SKM-1 treated with dmso at 0.1 percent for 144 hours (cell line): ENCODE data around the gene PJVK.
"Not testable (repeated sequence)": the region's sequence is repeated elsewhere in the genome, so short reads cannot be mapped to it uniquely, and the experiment has no call there.

ENCODE experiments used
- DNase-seq: peaks from one replicate; lab custom pipeline; 2025; ENCODE audit not compliant: unreplicated experiment; lab: John Stamatoyannopoulos, UW

Gene PJVK

DNA sequence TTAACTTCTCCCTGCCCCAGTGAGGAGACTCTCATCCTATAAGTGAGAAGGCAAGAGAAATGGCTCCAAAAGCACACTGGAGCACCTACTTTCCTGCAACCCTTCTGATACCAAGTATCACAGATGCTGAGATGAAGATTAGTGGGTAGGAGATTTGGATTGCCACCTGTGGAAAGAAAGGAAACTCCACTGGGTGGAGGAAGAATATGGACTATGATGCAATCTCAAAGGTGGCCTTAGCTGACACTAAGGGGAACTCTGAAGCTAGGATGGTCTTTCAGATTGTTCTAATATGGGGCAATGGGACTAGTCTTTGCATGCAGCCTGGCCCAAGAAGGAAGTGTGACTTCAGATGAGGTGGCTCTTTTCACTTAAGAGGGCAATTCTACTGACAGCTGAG lies 21.8 kb upstream of the PJVK start:
- DNase-seq, result no peak

DNA sequence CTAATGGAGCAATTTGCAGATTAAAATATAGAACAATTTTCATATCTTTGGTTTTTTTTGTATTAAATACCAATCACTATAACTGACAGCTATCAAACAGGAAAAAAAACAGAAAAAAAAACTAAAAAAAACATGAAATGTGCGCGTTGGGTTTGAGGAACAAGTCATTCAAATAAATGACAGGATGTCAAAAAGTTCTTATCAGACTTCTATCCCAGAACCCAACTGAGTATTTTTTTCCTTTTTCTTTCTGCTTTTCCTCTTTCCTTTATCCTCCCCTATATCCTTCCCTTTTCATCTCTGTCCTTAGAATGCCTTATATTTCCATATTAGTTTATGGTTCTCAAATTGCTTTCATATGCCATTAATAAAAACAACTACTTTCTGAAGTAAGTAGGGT lies 14.5 kb upstream of the PJVK start:
- no peak for DNase-seq

GRCh38 chr2:178441426-178441825 lies 9.8 kb upstream of the PJVK start:
- DNase-seq, result no peak

GRCh38 chr2:178448968-178449661 lies 2.1 kb upstream of the PJVK start:
- DNase-seq, result no peak

GRCh38 chr2:178449700-178450523 lies 1.3 kb upstream of the PJVK start:
- DNase-seq, result peak; percentile 5

DNA sequence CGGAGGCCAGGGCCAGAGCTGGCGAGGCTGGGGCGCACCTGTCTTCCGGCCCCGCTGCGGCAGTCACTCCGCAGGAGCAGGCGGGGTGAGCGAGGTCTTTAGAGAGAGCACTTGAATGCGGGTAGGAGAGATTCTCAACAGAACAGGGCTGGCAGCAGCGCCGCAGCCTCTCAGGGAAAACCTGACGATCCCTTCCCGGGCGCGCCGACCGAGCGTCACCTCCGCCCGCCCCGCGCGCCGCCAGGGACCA lies 729 bp upstream of the PJVK start:
- DNase-seq, result no peak

DNA sequence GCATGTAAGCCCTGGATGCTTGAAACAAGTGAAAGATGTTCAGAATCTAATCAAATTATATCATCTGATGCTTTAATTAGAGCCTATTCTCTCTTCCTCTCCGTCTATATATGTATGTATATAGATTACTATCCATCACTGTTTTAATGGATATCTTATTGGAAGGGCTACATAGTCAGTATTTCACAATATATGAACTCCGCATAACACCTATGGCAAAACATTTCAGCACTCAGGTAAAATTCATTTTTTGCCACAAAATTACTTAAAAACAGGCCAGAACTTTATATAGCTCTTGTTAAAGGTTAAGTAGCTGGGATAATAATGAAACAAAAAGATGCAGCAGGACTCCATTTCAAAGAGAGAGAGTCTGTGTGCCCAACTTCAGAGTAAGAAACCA lies 1.2 kb downstream of the PJVK start:
- DNase-seq, result no peak

GRCh38 chr2:178452870-178453269 lies 1.7 kb downstream of the PJVK start:
- no peak for DNase-seq

GRCh38 chr2:178455947-178456346 lies 4.8 kb downstream of the PJVK start:
- DNase-seq, result no peak

DNA sequence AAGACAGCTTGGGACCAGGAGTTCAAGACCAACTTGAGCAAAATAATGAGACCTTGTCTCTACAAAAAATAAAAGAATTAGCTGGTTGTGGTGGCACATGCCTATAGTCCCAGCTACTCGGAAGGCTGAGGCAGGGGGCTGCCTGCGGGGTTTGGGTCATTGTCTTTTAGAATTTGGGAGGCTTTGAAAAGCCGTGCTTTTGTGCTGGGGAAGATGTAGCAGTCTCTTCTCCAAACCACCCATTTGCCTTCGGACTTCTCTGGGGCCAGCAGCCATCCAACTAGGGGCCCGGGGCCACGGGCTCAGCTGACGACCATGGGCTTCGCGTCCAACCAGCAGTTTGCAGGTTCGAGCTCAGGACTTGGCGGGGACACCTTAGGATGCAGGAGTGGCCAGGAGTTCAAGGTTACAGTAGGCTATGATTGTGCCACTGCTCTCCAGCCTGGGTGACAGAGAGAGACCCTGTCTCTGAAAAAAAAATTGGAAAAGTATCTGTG lies 6.3 kb downstream of the PJVK start:
- DNase-seq, result no peak

DNA sequence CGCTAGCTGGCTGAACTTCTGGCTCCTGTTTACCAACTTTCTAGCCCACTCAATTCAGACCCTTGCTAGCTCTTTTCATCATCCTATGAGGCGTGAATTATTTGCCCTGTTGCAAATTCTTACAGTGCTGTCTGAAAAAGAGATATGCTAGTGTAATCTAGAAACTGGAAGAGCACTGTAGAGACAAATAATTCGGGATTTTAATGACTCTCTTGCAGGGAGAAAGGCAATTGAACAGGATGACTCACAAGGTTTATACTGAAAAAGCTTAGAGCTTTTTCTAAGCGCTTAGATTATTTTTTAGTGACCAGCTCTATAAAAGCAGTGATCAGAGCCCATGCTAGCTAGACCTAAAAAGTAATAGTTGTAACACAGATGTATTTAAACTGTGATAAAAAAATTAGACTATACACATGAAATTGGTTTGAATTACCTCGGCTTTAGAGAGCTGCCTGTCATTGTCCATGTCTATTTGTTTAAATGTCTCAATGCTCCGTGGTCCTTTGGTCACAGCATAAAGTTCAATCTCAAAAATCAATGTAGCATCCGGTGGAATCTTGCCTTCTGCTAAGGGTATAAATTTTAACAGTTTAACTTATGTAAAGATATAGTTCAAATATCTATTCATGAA lies 18.2 kb downstream of the PJVK start:
- no peak for DNase-seq

DNA sequence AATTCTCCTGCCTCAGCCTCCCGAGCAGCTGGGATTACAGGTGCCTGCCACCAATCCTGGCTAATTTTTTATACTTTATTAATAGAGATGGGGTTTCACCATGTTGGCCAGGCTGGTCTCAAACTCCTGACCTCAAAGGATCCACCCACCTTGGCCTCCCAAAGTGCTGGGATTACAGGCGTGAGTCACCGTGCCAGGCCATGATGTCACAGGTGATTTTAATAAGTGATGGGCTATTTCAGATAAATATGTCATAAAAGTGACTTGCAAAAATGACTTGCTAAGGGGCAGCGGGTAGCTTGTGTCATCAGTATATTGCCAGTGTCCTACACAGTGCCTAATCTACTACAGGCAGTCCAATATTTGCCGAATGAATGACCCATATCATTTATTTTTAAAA lies 20.1 kb downstream of the PJVK start:
- not testable (repeated sequence) for DNase-seq

DNA sequence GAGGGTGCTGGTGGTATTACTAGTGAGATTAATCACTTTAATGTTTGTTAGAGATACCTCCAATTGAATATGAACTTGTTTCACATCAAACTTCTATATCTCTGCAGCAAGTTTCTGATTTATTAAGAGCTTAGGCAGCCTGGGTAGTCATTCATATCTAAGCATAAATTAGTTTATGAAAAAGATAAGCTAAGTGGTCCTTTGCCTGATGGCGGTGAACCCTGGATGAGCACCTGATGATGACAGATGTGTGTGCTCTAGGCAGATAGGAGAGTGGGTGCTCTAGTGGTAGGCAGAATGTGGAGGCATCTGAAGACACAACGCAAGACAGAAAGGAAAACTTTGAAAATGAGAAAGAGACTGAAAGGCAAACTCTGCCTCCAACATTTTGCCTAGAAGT lies 22.2 kb downstream of the PJVK start:
- no peak for DNase-seq

GRCh38 chr2:178473931-178474330 lies 22.8 kb downstream of the PJVK start:
- no peak for DNase-seq

- no peak for DNase-seq
These were observed 23.4 kb downstream of the PJVK start for GRCh38 chr2:178474560-178474959.

GRCh38 chr2:178476477-178476876 lies 25.3 kb downstream of the PJVK start:
- no peak for DNase-seq

DNA sequence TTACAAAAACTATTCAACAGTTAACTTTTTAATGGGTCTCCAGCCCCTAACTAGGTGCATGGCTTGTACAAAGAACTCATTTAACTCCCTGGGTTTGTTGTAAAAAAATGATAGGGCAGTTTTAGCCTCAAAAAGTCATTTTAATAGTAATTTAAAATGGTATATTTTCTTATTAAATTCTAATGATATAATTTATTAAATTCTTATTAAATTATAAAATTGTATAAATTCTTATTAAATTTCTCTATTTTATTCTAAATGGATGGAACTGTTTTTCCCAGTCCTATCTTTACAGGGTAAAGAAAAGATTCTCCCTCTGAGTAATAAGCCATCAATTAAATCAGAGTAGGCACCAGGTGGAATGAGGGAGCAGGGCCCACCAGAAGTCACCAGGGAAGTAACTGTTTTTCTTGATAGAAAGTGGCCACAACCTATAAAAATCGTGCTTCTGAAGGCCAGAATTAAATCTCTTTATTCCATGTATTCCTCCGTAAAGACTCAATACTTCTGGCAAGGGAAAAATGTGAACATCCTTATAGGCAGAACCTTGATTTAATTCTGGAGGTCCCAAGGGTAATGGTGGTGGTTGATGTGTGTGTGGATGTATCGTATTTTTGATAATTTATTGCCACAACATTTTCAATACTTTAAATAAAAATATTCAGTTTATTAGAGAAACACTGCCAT lies 26.4 kb downstream of the PJVK start:
- DNase-seq, result no peak

GRCh38 chr2:178478130-178478438 lies 26.9 kb downstream of the PJVK start:
- no peak for DNase-seq

GRCh38 chr2:178478439-178479274 lies 27.5 kb downstream of the PJVK start, which contains the start of gene FKBP7:
Gene FKBP7 (minus strand): TSS chr2:178478600. CDS start chr2:178478499, 101 bp downstream.
- peak; percentile 71 for DNase-seq

- no peak for DNase-seq
These were observed 28.1 kb downstream of the PJVK start for GRCh38 chr2:178479275-178479616.

DNA sequence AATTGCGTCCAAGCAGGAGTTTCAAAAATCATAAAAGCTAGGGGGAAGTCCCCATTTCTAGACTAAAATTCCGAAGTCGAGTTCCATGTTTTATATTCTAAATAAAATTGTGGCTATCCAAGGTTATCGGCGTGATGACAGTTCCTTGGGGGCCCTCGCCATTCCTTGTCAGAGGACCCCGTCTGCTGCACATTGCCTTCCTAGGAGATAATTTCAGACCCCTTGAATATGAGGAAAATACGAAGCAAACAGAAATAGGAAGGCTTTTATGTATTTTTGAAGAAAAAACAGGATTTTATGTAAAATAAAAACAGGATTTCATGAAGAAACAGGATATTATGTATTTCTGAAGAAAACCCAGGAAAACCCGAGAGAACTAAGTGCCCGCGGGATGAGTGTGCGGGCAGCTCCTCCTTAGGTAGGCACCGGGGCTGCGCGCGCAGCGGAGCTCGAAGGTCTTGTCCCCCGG lies 28.6 kb downstream of the PJVK start:
- no peak for DNase-seq
